AG09319 (cell line): ENCODE results near the gene TTC28.

ENCODE experiments used
- DNase-seq: peaks from one replicate; pipeline ENCODE4 v3.0.0-alpha.2; 2010; ENCODE audit warnings: low read depth; ENCODE audit errors: extremely low read depth
- CTCF ChIP-seq: IDR thresholded peaks from 2 replicates; pipeline ENCODE4 v1.5.1; 2011; ENCODE audit warnings: low read depth, mild to moderate bottlenecking, inconsistent platforms, low read length, moderate library complexity

TTC28 gene

GRCh38 chr22:28030473-28030872 is 649.2 kb downstream of the TTC28 start:
- no peak for DNase-seq

GRCh38 chr22:28029956-28030355 is 649.7 kb downstream of the TTC28 start:
- TF ChIP-seq CTCF = no peak
- DNase-seq = no peak

More at GRCh38 chr22:28030473-28030872, 649.2 kb downstream of the TTC28 start:
- TF ChIP-seq CTCF = no peak

GRCh38 chr22:28029201-28029948 is 650.3 kb downstream of the TTC28 start:
- DNase-seq = no peak

GRCh38 chr22:28027453-28028448 is 651.9 kb downstream of the TTC28 start:
- DNase-seq = no peak

More at GRCh38 chr22:28029201-28029948, 650.3 kb downstream of the TTC28 start:
- TF ChIP-seq CTCF = no peak

GRCh38 chr22:28025866-28026575 is 653.6 kb downstream of the TTC28 start:
- no peak for DNase-seq
- TF ChIP-seq CTCF = no peak

More at GRCh38 chr22:28027453-28028448, 651.9 kb downstream of the TTC28 start:
- no peak for TF ChIP-seq CTCF

- TF ChIP-seq CTCF = no peak
- no peak for DNase-seq
Measured at GRCh38 chr22:28025333-28025732, 654.3 kb downstream of the TTC28 start.
